HG03039 (cell line): Measurements from ENCODE around the gene CDH23.

ENCODE experiments used
- ATAC-seq: cut with Tn5 transposase; IDR thresholded peaks from one replicate; pipeline ENCODE4 v1.9.1; 2021; ENCODE audit warnings: mild to moderate bottlenecking, moderate library complexity; ENCODE audit not compliant: unreplicated experiment

CDH23 gene

GRCh38 chr10:71695502-71696476, 299.1 kb downstream of the CDH23 start:
- no peak for ATAC-seq

GRCh38 chr10:71696628-71697326, 300.1 kb downstream of the CDH23 start:
- no peak for ATAC-seq

GRCh38 chr10:71697938-71698709, 301.4 kb downstream of the CDH23 start:
- no peak for ATAC-seq

GRCh38 chr10:71698737-71699136, 302.0 kb downstream of the CDH23 start:
- no peak for ATAC-seq

GRCh38 chr10:71700731-71701368, 304.1 kb downstream of the CDH23 start:
- ATAC-seq = no peak

- ATAC-seq = no peak
Observed at GRCh38 chr10:71701496-71702132, 304.9 kb downstream of the CDH23 start.

GRCh38 chr10:71703577-71703976, 306.9 kb downstream of the CDH23 start:
- no peak for ATAC-seq

- no peak for ATAC-seq
Observed at GRCh38 chr10:71704816-71705215, 308.1 kb downstream of the CDH23 start.

- ATAC-seq = no peak
Observed at GRCh38 chr10:71705582-71705981, 308.9 kb downstream of the CDH23 start.

GRCh38 chr10:71706216-71707121, 309.7 kb downstream of the CDH23 start:
- no peak for ATAC-seq

GRCh38 chr10:71707240-71707789, 310.6 kb downstream of the CDH23 start:
- ATAC-seq = no peak

- ATAC-seq = no peak
Observed at GRCh38 chr10:71708301-71708703, 311.6 kb downstream of the CDH23 start.

GRCh38 chr10:71708897-71709882, 312.5 kb downstream of the CDH23 start:
- no peak for ATAC-seq

GRCh38 chr10:71710519-71710918, 313.8 kb downstream of the CDH23 start:
- ATAC-seq = no peak

- ATAC-seq = no peak
Observed at GRCh38 chr10:71711052-71711623, 314.4 kb downstream of the CDH23 start.

- ATAC-seq = no peak
Observed at GRCh38 chr10:71712170-71712569, 315.4 kb downstream of the CDH23 start.

- no peak for ATAC-seq
Observed at GRCh38 chr10:71712572-71713134, 315.9 kb downstream of the CDH23 start.
